Umbilical cord (tissue), 2 donors: ENCODE measurements around the gene CLRN2. TPM values are rescaled to one million over a fixed set of nuclear protein-coding genes. Genes with fewer than 3 reads are reported as not detected.
"Not testable (repeated sequence)": the region's sequence is repeated elsewhere in the genome, so short reads cannot be mapped to it uniquely, and the experiment has no call there.

Experiments used
- DNase-seq: peaks from one replicate; pipeline ENCODE4 v3.0.0-alpha.2; 2015; ENCODE audit warnings: low spot score
- total RNA-seq: library from RNA; depleted of rRNA; stranded (reverse); fragments of >200 nt; gene quantifications from one replicate; pipeline ENCODE4 v1.2.3, GENCODE V29; 2014; ENCODE audit warnings: low replicate concordance; ENCODE audit not compliant: insufficient read depth

CLRN2 gene
- total RNA-seq, 1 donor from 2014 or later: not detected

- DNase-seq: no peak
These were observed 30.6 kb downstream of the CLRN2 start for GRCh38 chr4:17545374-17546140.

- no peak for DNase-seq
These were observed 31.3 kb downstream of the CLRN2 start for GRCh38 chr4:17546222-17546621.

- DNase-seq: no peak
These were observed 31.7 kb downstream of the CLRN2 start for GRCh38 chr4:17546678-17547077.

- DNase-seq: no peak
These were observed 35.6 kb downstream of the CLRN2 start for GRCh38 chr4:17550549-17550948.

GRCh38 chr4:17552427-17552826, 37.5 kb downstream of the CLRN2 start:
- DNase-seq: no peak

DNA sequence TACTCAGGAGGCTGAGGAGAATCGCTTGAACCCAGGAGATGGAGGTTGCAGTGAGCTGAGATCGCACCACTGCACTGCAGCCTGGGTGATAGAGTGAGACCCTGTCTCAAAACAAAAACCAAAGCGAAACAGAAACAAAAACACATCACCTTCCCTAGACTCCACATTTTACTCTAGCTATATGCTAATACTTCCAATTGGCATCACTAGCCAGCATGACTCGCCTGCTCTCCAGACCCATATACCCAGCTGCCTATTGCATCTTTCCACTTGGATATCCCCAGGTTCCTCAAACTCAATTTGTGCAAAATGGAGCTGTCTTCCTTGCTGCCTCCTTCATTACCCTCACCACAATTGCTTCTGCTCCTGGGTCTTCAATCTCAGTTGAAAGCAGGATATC, 39.6 kb downstream of the CLRN2 start:
- no peak for DNase-seq

DNA sequence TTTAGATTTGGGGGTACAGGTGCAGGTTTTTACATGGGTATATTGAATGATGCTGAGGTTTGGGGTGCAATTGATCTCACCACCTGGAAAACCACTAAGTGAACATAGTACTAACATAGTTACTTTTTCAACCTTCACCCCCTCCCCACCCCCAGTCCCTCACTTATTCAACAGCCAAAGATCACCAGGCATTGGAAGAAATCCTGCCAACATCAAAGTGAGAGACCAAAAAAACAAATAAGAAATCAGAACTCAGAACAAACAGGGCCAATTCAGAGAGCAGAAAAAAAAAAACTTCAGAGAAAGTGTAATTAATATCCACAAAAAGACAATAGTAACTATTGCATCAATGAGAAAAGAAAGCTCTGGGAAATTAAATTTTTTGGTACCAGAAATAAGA, 41.5 kb downstream of the CLRN2 start:
- DNase-seq: no peak

DNA sequence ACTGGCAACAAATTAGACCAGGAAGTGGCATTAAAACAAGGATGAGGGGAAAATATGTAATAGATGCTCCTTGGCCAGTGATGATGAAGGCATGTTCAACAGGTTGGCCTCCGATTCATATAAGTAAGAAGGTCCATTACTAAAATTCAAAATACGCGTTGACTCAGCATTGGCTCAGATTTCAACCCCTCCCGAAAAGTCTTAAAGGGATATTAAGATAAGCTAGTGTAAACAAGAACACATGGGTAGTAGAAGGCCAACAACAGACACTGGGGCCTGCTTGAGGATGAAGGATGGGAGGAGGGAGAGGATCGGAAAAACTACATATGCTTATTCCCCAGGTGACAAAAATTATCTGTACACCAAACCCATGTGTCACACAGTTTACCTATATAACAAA, 42.9 kb downstream of the CLRN2 start:
- no peak for DNase-seq

DNA sequence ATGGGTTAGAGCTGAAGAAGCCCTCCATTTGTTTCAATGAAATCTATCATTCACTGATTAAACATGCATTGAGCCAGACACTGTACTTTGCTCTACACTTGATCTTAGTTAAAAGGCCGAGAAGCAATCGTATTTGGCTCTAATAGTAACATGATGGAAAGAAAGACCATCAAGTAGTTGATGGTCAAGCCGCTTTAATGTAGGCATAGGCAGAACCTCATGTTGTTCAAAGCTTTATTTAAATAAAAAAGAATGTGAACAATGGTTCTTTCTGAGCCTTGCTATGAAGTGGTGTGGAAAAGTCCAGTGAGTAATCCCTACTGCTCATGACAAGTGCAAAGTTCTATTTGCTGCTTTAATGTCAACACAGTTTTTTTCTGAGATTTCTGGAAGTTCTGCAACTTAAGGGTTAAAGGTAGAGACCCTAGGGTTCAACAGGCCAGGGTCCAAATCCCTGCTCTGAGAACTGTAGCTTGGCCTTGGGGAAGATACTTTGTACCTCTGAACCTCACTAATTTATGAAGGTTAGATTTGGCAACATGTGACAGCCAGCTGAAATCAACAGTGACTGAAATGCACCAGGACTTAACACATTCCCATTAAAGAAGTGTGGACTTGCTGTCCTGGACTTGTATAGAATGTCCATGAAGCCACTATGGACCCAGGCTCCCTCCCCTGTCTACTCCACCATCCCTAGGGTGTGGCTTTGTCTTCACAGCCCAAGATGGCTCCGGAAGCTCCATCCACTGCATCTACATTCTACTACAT, 44.2 kb downstream of the CLRN2 start:
- no peak for DNase-seq

DNA sequence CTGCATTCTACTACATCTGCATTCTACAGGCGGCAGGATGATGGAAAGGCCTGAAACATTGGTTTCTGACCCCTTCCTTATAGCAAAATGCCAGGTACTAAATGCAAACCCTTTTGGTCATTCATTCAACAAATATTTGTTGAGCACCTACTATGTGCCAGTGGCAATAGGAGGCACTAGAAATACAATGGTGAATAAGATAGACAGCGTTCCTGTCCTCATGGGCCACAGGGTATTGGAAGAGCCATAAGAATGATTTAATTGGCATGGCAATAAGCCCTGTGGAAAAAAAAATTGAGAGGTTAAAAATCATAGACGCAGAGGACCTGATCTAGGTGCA, 44.7 kb downstream of the CLRN2 start:
- no peak for DNase-seq

DNA sequence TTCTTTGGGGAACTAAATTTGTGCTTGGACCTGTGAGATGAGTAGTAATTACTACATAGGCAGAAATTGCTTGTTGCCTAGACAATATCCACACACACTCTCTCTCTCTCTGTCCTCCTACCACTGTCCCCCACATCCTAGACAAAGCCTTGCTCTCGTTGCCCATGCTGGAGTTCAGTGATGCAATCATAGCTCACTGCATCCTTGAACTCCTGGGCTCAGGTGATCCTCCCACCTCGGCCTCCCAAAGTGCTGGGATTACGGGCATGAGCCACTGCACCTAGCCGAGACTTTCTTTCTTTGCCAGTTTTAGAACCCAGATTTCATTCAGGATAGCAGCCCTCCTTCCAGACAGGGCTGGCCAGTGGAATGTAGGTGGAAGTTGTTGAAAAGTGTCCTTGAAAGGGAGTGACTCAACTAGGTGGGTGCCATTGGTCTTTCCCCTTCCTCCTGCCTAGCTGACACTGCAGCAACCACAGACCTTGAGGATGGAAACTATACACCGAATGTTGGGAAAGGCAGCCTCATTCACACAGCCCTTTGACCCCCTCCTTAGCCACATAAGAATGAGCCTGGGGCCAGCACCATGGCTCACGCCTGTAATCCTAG, 45.2 kb downstream of the CLRN2 start:
- no peak for DNase-seq

- DNase-seq: no peak
These were observed 46.4 kb downstream of the CLRN2 start for GRCh38 chr4:17561195-17561909.

GRCh38 chr4:17562157-17562556, 47.2 kb downstream of the CLRN2 start:
- no peak for DNase-seq

- DNase-seq: no peak
These were observed 50.9 kb downstream of the CLRN2 start for GRCh38 chr4:17565846-17566245.

DNA sequence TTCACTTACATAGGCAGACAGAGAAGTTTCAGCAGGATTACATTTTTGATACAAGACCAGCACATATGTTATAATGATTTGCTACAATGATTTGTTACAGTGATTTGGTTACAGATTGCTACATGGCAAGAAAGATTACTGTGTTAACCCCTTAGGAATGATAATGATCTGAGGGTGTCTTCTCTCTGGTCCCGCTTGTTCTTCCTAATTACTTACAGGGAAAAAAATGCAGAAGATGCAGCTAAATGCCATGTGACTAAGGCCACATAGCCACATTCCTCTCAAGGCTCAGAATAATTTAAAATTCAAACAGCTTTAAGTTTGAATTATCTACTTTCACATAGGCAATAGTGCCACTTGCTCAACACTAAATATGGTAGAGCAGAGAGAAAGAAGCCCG, 52.3 kb downstream of the CLRN2 start:
- no peak for DNase-seq

DNA sequence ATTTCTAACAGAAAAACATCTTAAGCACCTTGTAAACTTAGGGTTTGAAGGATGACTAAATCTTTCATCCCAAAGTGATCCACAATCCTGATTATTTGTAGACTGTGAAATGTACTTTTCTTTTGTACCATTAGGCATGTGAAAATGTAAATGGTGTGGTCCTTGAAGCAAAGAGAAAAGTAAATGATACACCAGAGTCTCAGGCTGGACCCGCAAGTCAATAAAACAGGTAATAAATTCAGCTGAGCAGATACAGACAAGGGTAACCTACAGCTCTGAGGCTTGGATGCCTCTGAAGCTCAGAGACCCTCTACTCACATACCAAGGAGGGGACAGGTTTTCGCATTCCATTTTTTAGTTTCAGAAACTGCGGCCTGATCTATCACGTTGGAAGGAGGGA, 59.2 kb downstream of the CLRN2 start:
- DNase-seq: no peak

DNA sequence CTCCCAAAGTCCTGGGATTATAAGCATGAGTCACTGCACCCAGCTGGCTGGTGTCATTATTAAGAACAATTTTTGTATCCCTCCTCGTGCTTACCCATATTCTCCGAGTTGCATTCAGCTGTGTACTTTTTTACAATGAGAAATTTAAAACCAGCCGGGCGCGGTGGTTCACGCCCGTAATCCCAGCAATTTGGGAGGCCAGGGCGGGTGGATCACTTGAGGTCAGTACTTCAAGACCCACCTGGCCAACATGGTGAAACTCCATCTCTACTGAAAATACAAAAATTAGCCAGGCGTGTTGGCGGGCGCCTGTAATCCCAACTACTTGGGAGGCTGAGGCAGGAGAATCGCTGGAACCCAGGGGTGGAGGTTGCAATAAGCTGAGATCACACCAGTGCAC, 60.2 kb downstream of the CLRN2 start:
- DNase-seq: not testable (repeated sequence)

Other genes with a start within 250 kb of the CLRN2 start
- 9.4 TPM for gene QDPR, start 3.1 kb upstream of the CLRN2 start, total RNA-seq
- gene LAP3, start 62.0 kb downstream of the CLRN2 start, total RNA-seq: 78.7 TPM
- 12.3 TPM for gene MED28, start 99.5 kb downstream of the CLRN2 start, total RNA-seq